Activated CD4-positive, alpha-beta T cell treated with anti-CD3 and anti-CD28 coated beads, Interleukin-2, amount 50 U/mL, for 48 hours (primary cell): ENCODE data around the gene FYN.
A peak's percentile ranks its signal among the peaks of the same experiment; 100 is the strongest.

Experiments
- DNase-seq, 2 experiments: peaks; one replicate each; pipeline ENCODE4 v3.0.0-alpha.2; 2020

The FYN gene

DNA sequence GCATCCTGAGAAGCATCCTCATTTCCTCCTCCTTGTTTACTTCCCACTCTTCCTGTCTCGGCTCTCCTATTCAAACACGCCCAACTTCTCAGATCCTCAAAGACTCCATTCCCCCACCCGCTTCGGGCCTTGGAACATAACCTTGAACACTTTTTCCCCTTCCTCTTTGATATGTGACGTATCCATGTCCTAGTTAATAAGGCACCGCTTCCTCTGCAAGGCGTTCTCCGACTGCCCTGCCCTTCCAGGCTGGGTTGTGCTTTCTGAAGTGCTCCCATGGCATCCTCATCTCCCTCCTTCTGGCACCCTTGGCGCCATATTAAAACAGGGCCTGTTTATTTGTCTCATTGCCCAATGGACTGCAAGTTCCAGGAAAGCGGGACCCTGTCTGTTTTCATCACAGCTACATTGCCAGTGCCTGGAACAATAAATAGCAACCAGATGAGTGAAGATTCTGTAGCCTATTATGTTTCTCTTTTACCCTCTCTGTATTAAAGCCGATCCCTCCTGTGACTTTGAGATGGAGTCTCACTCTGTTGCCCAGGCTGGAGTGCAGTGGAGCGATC lies 152.2 kb downstream of the FYN start:
- DNase-seq: no peak

DNA sequence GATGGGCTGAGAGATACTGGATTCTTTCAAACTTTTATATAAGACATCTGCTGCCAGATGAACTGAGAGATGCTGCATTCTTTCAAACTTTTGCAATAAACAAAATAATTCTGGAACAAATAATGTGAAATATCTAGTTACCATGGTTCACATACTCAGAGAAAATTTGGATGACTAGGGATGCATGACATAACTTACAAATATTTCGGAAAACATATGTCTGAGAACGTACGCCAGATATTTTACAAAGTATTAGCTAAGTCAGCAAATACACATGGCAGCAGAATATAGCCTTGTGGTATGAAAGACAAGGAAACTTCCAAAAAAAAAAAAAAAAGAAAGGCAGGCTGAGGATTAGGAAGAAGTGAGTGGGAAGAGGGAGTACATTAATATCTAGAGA lies 154.3 kb downstream of the FYN start:
- no peak for DNase-seq

DNA sequence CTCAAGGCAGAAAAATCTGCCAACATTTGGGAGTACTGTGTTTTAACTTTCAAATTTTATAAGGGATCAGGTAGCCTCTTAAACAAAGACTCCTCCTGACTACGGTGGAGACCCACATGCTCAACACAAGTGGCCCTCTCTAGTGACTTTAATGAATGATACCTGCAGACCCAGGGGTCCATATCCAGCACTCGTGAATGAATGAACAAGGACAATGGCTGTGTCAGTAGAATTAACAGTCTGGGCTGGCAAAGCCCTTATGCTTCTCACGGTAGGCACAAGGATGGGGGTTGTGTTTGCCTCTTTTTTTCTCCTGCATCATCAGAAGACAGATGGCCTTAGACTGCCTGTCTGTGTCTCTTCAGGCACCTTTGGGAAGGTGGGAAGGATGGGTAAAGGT lies 154.9 kb downstream of the FYN start:
- no peak for DNase-seq

DNA sequence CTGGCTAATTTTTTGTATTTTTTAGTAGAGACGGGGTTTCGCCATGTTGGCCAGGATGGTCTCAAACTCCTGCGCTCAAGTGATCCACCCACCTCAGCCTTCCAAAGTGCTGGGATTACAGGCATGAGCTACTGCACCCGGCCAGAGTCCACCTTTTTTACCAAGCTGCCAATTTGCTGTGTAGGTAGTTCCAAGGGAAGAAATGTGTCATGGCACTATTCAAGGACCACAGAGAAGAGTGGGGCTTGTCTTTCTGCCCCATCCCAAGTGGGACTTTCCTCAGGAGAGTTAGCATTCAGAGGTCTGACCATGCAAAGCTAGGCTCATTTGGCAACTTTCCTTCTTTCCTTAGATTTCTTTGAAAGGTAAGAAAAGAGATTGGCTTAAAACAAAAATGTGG lies 155.6 kb downstream of the FYN start:
- DNase-seq: no peak

DNA sequence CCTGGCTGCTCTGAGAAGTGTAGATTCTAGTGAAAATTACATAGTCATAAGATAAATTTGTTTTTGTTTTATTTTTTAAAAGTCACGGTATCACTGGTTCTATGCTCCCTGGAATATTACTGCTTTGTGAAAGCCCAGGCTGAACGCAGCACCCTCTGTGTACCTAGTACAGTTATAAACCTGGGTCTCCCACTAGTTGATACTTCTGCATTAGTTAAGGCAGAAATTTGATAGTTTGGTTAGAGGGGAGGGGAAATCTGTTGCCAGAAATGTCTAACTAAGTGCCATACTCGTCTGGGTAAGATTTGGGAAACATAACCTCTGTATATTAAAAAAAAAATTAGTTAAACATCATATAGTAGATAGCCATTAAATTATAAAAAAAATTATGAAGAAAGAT lies 156.9 kb downstream of the FYN start:
- no peak for DNase-seq

DNA sequence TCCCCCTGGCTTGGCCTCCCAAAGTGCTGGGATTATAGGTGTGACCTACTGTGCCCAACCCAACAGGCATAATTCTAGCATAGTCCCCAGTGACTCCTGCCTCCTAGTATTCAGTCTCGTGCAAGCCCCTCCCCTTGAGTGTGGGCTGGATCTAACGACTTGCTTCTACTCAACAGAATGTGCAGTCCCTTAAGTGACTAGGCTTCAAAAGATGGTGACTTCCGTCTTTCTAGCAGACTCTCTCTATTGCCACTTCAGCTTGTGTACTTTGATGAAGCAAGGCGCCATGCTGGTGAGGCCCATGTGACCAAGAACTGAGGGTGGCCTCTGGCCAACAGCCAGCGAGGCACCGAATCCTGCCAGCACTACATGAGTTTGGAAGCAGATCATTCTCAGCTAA lies 157.9 kb downstream of the FYN start:
- DNase-seq: peak; percentile 41 to 57

DNA sequence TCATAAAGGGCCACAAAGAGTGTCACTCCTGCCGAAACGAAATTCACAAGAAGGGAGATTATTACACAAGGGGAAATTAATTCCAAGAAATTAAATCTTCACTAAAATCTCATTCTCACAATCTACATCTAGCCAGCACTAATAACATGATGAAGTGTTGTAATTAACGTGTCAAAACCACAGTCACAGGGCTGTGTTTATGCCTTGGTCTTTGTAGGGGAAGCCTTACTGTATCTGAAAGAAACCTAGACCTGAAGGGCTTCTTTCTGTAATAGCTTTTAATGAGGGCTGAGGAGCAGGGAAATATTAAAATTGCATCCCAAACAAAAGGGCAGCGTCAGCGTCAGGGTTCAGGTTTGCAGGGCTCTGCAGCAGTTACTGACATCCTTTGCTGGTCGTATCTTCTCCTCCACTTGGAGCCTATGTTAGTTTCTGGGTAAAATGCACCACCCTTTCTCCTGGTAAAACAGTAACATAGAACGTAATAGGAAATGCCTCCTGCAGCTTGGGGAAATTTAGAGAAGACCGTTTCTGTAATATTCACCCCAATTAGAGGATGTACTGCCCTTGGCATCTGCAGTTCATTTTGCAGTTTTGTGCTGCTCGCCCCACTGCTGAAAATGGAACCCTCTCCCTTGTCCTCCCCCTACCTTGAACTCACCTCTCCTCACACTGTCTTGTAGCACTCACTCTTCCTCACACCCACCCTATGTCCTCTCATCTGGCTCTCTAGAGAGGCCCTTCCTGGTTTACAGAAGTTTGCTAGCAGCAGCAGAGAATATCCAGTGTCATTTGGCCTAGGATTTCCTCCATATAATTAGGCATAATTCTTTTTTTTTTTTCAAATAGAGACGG lies 158.6 kb downstream of the FYN start:
- no peak for DNase-seq

DNA sequence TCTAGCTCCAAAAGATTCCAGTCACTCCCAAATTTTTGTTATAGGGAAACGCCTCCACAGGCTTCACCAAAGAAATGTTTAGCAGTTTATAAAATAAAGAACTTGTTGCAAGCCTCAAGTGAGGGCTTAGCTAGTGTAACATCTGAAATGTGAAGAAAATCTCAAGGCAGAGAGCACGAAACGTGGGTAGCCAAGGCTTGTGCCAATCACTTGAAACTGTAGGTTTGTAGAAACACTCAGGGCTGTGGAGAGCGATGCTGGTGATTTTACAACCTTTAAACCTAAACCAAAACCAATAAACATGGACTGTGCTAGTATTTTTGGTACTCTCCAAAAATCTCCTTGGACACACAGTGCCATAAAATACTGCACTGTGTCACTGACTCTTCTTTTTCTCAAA lies 159.4 kb downstream of the FYN start:
- DNase-seq: no peak

DNA sequence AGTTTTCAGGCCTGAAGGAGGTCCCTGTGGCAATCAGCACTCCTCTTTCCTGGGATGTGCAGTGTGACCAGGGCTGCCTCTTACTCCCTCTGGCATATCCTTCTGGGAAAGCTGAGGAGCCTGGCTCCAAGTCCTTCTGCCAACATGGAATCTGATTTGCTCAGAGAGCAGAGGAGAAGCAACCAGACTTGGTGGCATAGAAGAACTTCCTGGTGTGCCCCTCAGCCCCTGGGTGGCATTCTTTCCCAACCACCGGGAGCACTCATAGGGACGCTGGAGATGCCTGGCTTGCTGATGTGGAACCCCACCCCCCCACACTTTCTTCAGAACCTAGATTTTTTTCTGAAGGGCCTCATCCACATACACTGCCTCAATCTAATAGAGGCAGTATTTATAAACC lies 160.0 kb downstream of the FYN start:
- no peak for DNase-seq

DNA sequence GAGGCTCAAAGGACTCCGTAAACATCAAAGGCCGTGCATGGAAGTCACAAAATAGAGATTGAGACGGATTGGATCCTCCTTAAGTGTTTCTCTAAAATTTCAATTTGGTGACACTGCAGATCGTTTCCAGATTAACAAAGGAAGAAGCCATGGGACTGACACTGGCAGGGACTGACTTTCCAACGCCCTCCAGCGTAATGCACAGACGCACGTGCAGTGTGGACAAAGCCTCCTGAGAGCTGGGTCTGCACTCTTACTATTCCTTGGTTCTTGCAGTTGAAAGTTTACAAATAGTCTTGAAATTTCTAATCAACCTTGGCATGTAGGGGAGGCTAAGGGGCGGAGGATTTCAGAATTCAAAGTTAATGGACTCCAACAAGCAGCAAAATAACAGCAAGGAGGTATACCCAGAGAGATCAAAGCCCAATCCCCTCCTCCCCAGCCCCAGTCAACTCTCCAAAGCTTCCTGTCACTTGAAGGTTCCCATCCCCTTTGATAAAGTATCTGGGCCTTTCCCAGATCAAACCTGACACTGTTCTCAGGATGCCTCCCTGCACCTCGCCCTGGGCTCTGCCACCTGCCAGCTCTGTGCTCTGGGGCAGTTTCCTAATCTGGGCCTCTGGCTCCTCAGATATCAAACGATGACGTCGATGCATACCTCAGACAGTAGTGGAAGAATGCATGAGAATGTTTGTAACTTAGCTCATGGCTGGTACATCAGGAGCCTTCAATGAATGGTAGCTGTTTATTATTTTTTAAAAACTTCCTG lies 161.1 kb downstream of the FYN start:
- DNase-seq: no peak

DNA sequence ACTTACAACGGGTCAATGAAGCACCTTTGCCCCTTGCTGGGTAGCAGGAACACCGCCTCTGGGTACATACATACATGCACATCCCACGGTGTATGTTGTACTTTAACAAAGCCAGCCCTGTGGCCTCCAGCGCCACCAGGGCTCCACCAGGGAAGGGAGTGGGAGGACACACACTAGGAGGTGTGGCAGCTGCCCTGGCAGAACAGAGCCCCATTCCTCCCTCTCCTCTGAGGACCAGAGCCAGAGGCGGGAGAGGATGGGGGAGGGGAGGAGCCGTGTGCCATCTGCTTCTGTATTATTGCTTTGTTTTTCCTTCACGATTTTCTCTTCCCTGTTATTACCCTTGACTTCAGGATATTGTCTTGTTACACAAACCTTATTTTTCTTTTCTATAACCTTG lies 161.8 kb downstream of the FYN start:
- no peak for DNase-seq

DNA sequence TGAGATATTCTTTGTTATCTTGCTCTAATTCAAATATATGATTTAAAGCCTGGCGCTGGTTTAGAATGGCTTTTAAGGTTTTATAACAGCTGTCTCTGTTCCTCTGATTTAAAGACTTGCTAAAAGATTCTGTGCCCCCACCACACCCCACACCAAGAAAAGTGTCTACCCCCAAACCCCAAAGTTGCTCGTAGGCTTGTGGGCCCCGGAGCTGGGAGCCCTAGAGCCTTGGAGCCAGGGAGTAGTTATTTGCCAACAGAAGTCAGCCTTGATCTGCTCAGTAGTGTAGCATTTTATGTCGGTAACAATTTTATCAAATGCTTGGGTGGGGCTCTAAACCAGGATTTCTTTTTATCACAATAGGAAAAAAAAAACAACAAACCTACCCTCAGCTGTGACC lies 162.3 kb downstream of the FYN start:
- no peak for DNase-seq

DNA sequence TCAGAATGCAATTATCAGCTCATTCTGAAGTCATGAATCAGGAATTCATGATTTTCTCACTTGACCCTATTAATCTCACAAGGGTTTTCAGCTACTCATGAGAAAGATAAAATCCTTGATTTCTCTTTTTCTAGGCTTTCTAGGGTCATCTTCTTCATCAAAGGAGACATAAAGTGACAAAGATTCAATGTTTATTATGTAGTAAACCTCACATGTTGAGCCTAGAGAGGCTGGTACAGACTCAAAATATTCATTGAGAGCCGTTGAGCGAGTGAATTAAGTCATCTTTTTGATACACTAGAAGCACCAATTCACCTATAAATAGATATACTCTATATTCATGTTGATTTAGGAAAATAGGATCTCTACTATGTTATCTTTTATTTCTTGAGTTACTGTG lies 162.8 kb downstream of the FYN start:
- DNase-seq: no peak

DNA sequence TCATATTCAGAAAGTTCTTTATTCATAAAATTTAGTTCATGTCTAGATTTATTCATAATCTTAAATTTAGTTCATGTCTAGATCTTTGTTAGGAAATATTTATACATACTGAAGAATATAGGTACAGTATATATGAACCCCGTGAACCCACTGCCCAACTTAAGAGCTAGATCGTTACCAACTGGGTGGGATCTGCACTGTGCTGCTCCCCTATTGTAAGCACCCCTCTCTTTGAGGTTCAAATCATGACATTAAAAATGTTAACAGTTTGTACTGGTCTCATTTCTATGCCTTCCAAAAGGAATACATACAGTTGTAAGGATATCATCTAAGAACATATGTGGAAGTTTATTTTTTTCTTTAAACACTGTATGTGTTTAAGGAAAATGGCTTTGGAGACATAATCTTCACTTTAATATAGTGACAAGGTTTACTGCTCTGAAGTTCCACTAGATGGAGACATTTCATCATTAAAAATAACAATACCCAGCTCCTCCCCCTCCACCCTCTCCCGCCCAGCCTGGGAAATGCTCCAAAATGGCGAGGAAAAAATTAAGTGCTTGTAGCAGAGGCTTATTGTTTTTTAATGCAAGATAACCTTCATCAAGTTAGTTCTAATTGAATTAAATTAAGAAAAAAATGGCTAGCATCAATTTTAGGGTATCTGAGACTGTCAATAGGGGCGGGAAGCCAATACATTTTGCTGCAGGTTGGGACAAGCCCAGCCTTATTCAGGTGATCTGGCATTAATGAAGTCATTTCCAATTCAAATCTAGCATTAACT lies 163.4 kb downstream of the FYN start:
- peak; percentile 43 to 58 for DNase-seq

DNA sequence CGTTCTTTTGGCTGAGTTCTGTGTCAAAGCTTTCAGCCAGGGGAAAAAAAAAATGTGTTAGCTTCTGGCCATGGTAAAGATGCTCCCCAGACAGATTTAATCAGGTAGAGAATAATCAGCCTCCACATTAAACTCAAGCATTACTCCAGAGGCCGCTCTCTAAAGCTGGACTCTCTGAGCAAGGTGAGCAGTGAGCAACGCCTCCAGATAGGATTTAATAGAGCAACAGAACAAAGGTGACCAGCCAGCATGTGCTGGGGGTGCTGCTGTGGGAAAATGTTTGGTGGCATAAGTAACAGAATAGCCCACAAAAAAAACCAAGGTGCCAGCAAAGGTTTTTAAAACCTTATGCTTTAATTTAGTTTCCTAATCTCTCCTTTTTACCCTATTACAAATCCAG lies 164.1 kb downstream of the FYN start:
- DNase-seq: no peak

DNA sequence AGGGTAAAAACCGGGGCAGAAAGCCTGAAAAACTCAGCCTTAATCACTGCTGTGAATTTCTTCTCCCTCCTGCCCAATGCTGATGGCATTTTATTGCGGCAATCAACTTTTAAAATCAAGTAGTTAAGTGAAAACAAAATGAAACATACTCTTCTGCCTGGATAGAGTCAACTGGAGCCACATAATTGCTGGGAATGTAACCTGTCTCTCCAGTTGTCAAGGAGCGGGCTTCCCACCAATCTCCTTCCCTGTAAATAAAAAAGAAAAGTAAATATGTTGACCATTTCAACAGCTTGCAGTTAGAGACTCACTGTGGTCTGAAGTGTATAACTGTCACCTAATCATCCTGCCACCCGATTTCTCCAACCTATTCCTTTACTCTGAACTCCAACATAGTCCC lies 165.5 kb downstream of the FYN start:
- DNase-seq: no peak

DNA sequence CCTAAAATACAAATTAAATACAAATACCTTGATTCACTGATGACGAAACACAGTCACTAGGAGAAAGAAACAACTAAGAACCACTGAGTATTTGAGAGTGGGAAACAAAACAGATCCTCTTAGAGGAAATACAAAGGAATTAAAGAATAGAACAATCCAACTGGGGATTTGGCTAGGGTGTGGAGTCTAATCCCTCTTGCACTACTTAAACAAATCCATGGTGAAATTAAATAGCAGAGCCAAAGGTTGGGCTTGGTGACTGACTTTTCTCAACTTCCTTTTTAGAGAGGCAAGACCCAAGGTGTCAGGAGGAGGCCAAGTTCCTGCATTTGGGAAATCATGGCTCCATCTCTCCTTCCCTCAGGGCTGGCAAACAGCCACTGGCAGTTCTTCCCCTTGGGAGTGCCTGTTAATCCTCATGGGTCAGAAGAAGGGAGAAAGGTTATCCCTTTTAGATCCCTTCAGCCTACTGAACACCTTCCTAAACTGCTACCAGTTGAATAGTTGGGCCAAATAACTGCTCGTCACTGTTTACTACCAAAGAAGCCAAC lies 166.3 kb downstream of the FYN start:
- no peak for DNase-seq

DNA sequence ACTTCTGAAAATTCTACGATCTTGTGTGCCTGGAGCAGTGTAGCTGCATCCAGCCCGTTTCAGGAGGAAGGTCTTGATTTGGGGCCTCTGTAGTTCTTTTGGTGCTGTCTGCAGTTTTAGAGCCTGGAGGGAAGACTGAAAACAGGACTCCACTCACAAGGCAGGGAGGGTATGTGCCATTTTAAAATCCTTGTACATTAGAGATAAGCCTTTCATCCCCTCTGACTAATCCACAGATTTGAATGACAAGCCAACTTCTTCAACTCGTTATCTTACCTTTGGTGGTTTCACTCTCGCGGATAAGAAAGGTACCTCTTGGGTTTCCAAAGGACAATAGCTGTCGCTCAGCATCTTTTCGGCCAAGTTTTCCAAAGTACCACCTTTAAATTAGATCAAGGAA lies 169.5 kb downstream of the FYN start:
- no peak for DNase-seq

DNA sequence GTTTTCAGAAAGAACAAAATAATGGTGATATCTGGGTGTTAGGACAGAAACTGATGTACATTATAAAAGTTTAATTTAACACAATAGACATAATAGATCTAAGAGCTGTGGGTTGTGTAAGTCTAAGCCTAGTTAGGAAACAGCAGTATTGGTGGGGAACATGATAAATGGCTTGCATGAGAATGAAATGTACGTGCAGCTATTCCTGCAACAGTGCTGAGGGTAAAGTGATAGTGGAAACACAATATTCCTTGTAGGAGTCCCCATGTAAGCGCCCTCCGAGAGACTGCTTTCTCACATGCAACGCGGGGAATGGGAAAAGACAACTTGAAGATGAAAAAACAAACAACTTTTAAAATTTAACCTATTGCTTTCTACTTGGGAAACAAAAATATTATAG lies 171.0 kb downstream of the FYN start:
- DNase-seq: no peak

DNA sequence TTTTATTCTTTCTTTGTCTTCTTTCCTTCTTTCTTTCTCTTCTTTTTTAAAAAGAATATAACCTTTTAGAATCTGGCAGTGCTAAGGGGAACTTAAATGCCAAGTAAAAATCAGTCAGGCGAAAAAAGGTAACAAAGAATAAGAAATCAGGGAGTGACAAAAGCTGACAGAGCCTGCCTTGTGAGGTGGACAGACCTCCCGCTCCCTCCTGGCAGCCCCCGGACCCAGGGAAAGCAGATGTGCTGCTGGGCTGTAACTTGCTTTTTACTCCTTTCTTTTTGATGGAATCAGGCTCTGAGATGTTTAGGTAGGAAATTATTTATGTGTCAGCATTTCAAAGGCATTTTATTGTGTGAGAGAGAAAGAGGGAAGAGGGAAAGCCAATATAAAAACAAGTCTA lies 172.1 kb downstream of the FYN start:
- DNase-seq: no peak

DNA sequence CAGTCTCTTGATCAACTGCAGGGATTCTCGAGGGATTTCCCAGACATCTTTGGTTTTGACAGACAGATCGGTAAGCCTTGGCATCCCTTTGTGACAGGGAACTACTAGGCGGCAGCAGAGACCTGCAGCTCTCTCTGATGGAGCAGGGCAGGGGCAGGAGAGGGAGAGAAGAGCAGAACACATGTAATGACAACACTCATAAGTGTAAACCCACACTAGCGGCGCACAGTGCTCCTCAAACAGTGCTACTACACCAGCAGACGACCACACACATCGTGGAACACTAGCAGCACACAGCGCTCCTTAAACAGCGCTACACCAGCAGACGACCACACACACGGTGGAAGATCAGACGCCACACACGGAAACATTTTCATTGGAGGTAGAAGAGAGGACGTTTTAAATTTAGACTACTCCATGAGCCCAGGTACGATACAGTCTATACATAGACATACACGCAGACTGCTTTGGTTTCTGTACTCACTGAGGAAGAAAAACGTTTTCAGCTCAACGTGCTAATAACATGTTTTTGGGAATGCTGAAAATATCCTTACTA lies 173.0 kb downstream of the FYN start:
- no peak for DNase-seq

DNA sequence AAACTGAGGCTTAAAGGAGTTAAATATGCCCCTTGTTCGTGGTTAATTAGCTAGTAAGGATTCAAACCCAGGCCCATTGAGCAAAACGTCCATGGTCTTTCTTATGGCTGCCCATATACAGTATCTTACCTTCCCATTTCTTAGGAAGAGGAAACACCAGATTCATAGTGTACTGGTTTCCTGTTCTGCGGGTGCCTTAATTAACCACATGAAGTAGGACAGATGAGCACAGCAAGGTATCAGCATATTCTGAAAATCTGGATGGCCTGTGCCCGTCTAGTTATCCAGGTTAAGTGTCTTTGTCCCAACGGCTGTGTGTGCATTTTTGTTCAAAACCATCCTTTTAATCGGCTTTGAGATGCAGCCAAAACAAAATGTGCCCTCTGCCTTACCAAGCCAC lies 174.1 kb downstream of the FYN start:
- no peak for DNase-seq

DNA sequence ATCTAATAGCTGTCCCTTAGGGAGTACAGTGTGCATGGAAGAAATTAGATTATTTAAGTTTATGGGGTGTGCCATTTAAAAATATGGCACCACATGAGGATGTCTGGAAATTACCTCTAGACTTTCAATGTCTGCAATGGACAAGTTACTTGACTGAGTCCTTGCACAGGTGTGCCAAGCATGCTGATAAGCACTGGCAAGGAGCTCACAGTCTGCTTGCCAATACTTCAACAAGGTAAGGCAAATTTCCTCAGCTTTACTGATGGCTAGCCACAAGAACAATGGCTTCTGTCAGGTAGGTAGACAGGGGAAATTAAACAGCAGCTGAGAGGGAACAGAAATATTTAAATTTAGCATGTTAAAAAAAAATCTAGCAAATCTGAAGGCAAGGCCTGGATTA lies 176.4 kb downstream of the FYN start:
- no peak for DNase-seq
